Brain pericyte (primary cell): ENCODE data around the gene ATAD2B.
"Not testable (repeated sequence)": the region's sequence is repeated elsewhere in the genome, so short reads cannot be mapped to it uniquely, and the experiment has no call there.

ENCODE experiments used
- DNase-seq: peaks from one replicate; pipeline ENCODE4 v3.0.0-alpha.2; 2012; ENCODE audit warnings: low read depth, low spot score

The ATAD2B gene

DNA sequence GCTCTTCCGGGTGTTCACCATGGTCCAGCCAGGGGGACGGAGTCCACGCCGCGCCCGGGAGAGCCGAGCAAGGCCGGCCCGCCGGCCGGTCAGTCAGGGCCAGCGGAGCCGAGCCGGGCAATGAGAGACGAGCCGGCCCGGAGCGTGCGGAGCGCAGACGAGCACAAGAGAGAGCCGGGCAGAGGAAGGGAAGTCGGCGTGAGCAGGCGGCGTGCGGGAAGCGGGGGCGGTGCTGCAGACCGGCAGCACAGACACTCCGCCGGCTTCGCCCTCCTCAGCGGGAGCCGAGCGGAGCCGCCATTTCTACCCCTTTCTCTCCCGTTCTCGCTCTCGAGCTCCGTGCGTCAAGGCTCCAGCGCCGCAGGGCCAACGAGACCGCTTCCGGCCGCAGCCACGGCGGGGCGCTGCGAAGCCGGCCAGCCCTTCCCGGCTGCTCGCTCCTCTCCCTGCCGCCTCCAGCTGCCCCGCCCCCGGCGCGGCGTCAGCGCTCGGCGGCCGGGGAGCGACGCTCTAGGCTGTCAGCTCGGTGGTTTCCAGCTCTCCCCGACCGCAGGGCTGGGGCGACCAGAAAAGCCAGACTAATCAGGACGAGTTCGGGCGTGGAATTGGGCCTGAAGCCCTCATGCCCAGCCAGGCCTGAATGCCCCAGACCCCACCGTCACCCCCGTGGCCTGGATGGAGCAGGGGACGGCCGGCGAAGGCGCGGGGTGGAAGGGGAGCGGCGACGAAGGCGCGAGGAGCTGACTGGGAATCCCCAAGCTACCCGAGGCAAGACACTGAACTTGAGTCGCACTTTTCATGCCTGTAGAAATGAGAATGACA, at the start of gene ATAD2B:
TSS of gene ATAD2B (minus strand) at position 374 of the 822 bp plus-strand sequence. CDS start at position 21, 353 bp downstream.
- DNase-seq, result peak; percentile 87

DNA sequence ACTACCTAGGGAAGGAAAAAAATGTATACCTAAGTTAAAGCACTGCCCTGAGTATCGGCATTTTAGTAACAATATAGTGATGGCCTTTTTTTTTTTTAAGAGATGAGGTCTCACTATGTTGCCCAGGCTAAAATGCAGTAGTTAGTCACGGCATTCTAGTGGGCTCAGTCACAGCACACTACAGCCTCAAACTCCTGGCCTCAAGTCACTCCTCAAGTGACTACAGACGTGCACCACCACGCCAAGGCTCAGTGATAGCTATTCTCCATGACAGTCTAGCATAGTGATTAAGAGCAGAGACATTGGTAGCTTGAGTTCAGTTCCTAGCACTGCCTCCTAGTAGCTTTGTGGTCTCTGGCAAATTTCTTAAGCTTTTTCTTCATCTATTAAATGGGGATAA, 40.9 kb upstream of the ATAD2B start:
- no peak for DNase-seq

DNA sequence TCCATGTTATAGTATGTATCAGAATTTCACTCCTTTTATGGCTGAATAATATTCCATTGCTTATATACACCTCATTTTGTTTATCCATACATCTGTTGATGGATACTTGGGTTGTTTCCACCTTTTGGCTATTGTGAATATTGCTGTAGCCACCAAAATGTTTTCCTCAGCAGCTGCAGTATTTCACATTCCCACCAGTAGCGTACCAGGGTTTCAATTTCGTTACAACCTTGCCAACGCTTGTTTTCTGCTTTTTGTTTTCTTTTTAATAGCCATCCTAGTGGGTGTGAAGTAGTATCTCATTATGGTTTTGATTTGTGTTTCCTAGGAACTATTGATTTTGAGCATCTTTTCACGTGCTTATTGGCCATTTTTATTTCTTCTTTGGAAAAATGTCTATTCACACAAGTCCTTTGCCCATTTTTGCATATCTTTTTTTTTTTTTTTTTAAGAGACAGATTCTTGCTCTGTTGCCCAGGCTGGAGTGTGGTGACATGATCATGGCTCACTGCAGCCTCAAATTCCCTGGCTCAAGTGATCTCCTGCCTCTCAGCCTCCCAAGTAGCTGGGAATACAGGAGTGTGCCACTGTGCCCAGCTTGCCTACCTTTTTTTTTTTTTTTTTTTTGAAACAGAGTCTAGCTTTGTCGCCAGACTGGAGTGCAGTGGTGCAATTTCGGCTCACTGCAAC, 27.5 kb upstream of the ATAD2B start:
- no peak for DNase-seq

DNA sequence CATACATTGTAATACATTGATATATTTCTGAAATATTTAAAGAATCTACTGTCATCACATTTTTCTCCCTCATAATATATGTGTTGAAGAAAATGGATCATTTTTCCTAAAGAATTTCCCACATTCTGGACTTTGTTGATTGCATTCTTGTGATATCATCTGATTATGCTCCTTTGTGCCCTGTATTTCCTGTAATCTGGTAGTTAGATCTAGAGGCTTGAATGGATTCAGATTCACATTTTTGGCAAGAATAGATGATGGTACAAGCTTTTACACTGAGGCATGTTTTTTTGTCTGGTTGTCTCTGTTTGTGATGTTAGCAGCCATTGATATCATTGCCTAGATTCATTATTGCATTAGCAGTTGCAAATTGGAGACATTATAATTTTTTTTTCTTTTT, 26.7 kb upstream of the ATAD2B start:
- DNase-seq, result no peak

DNA sequence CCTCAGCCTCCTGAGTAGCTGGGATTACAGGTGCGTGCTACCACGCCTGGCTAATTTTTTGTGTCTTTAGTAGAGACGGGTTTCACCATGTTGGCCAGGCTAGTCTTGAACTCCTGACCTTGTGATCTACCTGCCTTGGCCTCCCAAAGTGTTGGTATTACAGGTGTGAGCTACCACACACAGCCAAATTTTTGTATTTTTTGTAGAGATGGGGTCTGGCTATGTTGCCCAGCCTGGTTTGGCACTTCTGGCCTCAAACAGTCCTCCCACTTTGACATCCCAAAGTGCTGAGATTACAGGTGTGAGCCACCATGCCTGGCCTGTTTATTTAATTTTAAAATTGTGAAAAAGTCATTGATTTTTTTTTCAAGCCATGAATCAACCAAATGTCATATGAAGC, 25.6 kb upstream of the ATAD2B start:
- DNase-seq, result not testable (repeated sequence)

DNA sequence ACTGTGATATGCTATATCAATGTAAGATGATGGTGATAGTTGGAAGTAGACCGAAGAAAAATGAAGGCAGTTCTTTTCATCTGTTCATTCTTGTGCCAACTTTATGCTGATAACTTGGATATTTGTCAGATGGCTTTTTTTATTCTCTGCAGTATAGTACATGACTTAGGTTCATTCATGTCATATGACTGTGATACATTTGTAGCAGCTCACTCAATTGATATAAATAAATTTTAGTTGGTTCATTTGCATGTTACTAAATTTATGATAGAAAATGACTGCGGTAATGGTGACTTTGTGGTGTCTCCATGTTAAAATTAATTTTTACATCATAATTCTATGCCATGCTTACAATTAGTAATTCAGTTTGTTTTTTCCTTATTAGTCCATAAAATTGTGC, 20.4 kb upstream of the ATAD2B start:
- no peak for DNase-seq

DNA sequence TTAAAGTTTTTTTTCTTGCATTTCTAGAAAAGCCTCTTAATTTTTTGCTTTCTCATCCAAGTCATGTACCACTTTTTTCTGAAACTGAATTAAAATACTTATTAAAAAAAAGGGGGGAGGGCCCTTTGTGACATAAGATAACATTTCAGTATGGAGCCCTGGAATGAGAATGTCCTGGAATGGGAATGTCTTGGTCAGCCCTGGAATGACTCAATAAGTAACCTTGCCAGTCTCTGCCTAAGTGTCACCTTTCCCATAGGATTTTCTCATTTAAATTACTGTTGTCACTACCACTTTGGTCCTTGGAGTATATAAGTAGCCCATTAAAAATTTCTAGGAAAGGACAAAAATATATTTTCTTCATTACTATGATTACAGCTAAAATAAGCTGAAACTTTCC, 18.1 kb upstream of the ATAD2B start:
- no peak for DNase-seq

DNA sequence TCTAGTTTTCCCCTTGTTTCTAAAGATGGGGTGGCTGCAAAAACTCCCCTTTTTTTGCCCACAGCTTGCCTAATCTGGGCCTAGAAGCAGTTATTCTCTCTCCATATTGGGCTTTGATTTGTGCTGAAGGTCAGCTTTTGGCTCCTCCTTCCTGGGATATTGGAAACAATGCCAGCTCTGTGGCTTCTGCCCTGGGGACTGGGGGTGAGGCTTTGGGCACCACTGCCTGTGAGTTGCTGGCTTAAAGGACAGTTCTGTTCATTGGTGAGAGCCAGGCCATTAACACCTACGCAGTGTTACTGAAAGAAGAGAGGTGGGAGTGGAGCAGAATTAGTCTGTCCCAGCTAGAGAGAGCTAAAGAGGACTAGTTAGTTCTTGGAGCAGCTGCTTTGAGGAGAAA, 17.6 kb upstream of the ATAD2B start:
- DNase-seq, result no peak

DNA sequence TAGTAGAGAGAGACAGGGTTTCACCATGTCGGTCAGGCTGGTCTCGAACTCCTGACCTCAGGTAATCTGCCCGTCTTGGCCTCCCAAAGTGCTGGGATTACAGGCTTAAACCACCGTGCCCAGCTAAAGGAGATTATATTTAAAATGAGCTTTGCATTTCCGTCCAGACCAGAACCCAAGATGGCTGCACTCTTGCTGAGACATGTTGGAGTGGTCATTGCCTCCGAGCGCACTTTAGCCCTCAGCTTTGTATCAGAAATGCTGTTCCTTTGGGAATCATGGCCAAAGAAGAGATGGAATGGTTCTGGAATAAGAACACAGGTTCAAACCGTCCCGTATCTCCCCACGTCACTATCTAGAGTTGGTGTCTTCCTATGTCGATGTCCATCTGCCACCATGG, 16.7 kb upstream of the ATAD2B start:
- DNase-seq, result no peak

DNA sequence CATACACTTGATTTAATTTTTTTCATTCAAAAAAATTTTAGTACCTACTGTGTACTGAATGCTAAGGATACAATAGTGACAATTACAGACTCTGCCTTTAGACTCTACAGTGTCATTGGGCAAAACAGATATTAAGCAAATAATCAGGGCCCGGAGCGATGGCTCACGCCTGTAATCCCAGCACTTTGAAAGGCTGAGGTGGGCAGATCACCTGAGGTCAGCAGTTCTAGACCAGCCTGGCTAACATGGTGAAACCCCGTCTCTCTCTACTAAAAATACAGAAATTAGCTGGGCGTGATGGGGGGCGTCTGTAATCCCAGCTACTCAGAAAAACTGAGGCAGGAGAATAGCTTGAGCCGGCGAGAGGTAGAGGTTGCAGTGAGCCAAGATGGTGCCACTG, 14.7 kb upstream of the ATAD2B start:
- no peak for DNase-seq

DNA sequence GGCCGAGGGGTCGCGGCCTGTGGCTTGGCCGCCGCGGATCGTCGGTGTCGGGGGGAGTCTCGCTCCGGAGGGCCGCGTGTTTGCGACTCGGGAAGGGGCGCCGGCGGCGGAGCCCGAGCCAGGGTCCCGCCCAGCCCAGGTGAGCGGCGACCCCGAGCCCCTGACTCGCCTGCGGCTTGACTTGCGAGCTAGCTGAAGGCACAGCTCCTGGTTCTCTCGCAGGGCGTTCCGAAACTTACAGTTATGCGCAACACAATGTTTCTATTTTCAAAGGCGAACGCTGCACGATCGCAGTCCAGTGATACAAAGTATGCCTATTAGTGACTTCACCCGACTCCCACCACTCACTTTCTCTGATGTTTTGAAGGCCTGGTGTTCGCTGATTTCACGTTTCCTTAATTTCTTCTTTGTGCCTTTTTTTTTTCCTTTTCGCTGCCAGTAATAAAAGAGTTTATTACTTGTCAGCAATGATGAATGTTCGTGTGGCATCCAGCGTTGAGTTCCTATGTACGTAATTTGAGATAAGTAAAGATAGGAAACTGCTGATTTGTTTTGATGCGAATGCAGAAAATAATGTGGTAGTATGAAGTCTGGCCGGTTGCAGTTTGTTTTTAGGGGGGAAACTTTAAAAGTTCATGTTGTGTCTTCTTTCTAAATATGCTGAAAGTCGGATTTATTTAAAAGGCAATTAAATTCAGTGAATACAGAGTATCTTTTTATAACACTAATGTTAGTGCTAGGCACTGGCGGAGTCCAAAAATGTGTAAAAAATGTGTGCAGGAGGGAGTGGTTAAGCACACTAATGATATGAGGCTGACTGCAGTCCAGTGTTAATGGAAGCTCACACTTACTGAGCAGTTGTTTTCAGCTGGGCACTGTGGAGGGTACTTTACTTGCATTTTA, 14.0 kb upstream of the ATAD2B start:
- DNase-seq, result no peak

DNA sequence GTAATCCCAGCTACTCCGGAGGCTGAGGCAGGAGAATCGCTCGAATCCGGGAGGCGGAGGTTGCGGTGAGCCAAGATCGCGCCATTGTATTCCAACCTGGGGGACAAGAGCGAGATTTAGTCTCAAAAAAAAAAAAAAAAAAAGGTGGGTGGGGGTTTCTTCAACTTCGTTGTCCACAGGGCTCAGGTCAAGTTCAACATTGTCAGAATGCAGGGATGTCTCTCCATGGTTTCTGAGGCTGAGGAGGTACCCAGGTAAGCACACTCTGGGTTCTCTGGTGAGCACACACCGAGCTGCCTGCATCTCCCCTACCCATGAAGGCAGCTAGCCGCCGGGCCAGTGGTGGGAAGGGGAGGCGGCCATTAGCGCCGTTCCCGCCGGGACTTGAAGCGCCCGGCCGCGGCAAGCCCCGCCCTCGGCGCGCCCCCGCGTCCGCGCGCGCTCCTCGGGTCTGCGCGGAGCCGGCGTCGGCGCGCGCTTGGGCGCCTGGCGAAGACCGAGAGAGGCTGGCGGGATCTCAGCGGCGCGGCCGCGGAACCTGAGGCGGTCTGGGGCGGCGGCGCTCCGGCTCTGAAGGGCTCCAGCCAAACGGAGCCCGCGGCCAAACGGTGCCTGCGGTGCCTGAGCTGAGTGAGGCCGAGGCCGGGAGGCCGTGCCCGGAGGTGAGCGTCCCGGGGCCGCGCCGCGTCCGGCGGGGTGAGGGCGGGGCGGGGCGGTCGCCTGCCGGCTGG, 13.2 kb upstream of the ATAD2B start, which contains the start of gene UBXN2A:
TSS of gene UBXN2A (plus strand) at position 477 of the 731 bp plus-strand sequence. CDS start 17,852 bp downstream, outside the sequence.
- DNase-seq, result no peak

DNA sequence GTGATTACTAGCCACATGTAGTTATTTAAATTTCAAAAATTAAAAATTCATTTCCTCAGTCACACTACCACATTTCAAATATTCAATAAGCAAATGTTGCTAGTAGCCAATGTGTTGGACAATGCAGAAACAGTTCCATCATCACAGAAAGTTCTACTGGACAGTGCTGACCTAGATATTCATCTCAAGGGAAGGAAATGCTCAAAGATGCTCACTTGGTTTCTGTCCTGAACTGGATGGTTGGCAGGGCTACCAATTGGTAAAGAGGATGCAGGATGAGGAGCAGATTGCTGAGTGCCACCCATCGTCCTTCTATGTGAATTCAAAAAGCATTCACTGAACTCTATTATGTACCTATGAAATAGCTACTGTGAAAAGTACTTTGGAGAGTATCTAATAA, 7.3 kb upstream of the ATAD2B start:
- DNase-seq, result no peak

DNA sequence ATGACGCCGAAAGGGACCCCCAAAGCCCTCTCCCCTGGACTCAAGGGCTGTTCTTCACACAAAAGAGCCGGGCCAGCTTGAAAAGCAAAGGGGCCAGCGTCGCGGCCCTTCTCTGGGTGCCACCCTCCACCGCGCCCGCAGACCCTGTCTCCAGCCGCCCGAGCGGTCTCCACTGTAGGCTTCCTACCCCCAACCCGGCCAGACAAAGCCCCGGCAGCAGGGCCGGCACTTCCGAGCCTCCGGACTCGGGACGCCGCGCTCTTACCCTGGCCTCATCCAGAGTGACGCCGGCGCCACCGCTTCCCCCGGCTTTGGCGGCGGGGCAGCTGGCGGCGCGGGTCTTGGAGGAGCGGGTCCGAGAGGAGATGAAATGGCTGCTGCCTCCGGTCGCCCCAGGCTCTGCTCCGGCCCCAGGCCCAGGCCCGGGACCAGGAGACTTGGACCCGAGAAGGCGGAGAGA, 603 bp downstream of the ATAD2B start:
- DNase-seq, result no peak

DNA sequence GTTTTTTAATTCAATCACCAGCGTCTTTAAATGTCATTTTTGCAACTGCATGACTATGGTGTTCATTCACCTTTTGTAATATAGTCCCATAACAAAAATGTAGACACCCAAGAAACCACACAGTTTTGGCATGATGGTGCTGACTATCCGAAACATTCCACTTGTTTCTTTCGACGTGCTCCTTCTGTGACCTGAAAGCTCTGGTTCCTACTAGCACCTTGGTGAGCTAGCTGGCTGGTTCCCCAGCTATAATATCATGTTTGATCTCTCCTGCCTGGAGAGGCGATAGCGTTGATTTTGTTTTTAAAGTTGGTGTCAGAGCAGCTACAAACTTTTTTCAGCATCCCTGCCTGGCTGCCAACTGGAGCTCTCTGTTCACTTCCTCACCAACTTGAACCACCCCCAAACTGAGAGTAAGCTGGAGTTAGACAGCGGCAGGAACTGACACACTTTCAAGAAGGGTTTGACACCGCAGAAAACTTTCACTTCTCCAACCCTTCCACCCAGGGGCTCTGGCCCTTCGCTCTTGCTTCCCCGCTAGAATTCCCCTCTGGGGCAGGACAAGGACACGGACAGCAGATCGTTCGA, 1.1 kb downstream of the ATAD2B start:
- DNase-seq, result no peak

DNA sequence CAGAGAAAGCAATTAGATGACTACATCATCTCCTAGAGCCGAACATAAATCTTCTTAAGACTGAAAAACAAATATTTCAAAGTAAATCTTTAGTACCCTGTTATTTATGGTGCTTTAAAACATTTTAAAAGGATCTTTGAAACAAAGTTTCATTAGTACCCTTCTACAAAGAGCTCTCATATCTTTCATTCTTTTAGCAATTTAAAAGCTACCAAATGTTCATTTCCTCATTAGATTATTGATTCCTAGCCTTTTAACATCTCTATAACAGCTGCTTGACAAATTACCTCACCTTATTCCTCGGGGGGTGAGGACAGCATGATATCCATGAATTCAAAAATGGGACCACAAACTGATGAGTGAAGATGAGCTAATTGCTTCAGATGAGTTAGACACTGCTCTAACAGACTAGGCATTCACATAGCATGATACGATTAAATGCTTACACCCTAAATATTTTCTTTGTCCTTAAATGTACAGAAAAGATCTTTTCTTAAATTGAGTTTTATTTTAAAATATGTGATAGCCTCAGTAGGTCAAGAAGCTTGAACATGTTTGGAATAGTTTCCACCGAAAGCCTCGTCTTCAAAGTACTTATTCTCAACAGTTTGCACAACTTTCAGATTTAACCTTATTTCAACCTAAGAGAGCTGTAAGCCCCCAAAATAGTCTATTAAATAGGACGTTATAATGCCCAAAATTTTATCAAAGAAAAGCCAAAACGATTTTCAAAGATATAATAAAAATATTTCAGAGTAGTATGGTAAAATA, 2.1 kb downstream of the ATAD2B start:
- no peak for DNase-seq

DNA sequence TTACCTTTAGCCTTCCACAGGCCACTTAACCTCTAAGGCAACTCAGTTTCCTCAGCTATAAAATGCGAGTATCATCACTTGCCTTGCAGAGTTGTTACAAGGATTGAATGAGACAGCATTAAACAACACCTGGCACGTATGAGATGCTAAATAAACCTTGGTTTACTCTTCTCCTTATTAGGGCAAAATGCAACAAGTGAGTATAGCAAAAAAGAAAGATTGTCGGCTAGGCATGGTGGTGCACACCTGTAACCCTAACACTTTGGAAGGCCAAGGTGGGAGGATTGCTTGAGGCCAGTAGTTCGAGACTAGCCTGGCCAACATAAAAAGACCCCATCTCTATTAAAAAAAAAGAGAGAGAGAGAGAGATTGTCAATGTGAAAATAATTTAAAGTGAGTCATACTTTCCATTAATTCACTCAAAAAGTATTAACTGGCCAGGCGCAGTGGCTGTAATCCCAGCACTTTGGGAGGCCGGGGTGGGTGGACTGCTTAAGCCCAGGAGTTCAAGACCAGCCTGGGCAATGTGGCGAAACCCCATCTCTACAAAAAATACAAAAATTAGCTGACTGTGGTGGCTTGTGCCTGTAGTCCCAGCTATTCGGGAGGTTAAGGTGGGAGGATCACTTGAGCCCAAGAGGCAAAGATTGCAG, 8.0 kb downstream of the ATAD2B start:
- DNase-seq, result no peak

DNA sequence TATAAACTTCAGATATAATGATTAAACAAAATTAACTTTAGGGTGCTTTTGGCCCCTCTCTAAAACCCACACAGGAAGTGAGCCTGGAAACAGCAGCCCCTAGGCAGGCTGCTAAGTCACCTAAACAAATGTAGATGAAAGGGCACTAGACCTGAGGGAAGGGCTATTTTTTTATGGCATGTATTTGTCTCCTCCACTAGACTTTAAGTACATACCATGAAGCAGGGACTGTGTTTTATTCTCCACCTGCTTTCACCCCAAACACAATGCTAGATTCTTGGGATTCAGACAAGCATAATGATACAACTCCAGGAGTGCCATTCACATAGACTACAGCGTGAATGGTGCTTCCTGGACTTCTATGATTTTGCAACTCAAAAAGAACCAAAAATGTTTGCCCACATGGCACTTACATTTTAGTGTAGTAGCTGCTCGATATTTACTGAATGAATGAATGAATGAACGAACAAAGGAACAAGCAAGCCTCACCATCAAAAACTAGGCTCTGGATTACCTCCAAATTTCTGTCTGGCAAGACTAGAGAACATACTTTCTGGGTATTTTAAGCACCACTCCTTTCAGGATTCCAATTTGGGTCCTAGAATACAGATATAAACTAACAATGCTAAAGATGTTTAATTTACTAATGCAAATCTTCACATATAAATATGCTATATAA, 10.1 kb downstream of the ATAD2B start:
- no peak for DNase-seq

DNA sequence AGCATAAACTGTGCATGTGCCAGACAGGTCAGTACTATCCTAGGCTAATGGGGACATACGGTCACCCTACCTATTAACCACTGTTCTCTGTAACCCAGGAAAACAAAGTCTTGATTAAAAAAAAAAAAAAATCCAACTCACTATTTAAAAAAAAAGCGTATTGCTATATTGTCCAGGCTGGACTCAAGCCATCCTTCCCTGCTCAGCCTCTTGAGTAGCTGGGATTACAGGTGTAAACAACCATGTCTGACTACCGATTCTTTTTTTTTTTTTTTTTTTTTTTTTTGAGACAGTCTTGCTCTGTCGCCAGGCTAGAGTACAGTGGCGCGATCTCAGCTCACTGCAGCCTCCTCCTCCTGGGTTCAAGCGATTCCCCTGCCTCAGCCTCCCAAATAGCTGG, 11.6 kb downstream of the ATAD2B start:
- no peak for DNase-seq
